ENCODE measurements around the gene ARID1A.

DNA sequence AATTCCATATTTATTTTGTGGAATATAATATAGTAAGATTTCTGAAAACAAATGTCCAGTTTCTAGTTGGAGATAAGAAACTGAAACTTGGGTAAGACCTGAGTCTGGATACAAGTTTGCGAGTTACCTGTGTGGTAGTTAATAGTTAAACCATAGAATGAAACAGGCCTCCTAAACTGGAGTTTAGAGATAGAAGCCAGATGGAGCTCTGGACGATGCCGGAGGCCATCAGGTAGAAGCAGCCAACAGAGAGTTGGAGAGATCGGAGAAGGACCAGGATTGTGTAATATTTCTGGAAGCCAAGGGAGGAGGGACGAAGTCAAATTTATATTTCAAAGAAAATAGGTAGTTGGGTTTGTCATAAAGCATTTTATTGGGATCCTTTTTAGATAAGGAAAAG is 45.1 kb downstream of the ARID1A start:
- TF ChIP-seq POLR2AphosphoS5 (IDR thresholded peaks at IDR 0.05) (no peak), CTCF (IDR thresholded peaks at IDR 0.05) (no peak), POLR2A (IDR thresholded peaks at IDR 0.05) (no peak)

Data from prostate gland (tissue), 2 donors.